B cell (primary cell): ENCODE data around the gene MBOAT7.

Experiments
- EZH2 ChIP-seq: IDR thresholded peaks from 2 replicates; pipeline ENCODE4 v1.6.1; 2012; ENCODE audit warnings: borderline replicate concordance, low read depth, mild to moderate bottlenecking, moderate library complexity, low read length; ENCODE audit not compliant: insufficient read depth, poor library complexity, severe bottlenecking
- TF ChIP-seq, protein P1 (sequence below): fragments of 200-600 bp; IDR thresholded peaks from one replicate; pipeline ENCODE4 v1.8.0; 2022; ENCODE audit warnings: antibody characterized with exemption, mild to moderate bottlenecking

DNA sequence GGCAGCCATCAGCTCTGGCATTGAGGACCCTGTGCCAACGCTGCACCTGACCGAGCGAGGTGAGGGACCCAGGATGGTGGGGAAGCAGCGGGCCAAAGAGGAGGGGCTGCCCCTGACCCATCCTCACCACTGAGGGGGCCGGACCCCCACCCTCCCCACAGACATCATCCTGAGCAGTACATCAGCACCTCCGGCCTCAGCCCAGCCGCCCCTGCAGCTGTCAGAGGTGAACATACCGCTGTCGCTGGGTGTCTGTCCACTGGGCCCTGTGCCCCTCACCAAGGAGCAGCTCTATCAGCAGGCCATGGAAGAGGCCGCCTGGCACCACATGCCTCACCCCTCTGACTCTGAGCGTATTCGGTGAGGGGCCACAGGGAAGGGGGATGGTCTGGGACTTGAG is 37.1 kb downstream of the MBOAT7 start:
- TF ChIP-seq, protein P1, sequence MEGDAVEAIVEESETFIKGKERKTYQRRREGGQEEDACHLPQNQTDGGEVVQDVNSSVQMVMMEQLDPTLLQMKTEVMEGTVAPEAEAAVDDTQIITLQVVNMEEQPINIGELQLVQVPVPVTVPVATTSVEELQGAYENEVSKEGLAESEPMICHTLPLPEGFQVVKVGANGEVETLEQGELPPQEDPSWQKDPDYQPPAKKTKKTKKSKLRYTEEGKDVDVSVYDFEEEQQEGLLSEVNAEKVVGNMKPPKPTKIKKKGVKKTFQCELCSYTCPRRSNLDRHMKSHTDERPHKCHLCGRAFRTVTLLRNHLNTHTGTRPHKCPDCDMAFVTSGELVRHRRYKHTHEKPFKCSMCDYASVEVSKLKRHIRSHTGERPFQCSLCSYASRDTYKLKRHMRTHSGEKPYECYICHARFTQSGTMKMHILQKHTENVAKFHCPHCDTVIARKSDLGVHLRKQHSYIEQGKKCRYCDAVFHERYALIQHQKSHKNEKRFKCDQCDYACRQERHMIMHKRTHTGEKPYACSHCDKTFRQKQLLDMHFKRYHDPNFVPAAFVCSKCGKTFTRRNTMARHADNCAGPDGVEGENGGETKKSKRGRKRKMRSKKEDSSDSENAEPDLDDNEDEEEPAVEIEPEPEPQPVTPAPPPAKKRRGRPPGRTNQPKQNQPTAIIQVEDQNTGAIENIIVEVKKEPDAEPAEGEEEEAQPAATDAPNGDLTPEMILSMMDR, result no peak
- TF ChIP-seq EZH2, result no peak
